Endothelial cell of umbilical vein (primary cell): Measurements from ENCODE around the gene IL6ST. TPM values are rescaled to one million over a fixed set of nuclear protein-coding genes. Genes with fewer than 3 reads are reported as not detected.

Experiments used
- BruUV-seq: library from RNA; stranded (reverse); fragments of 400-500 nt; replicated peaks from 2 replicates; lab custom pipeline; 2021; lab: Mats Ljungman, UMichigan
- CTCF ChIA-PET: fragments of 300-600, 350-600 bp; sonication (Branson Sonifier 250); formaldehyde crosslinking; loops from one replicate; lab custom pipeline; 2021; ENCODE audit warnings: antibody characterized with exemption, inconsistent platforms; lab: Charles Lee
- POLR2A ChIA-PET: fragments of 300-600, 350-600 bp; sonication (Branson Sonifier 250); formaldehyde crosslinking; loops from one replicate; lab custom pipeline; 2021; ENCODE audit warnings: antibody characterized with exemption, inconsistent platforms; lab: Charles Lee
- DNase-seq: peaks from one replicate; pipeline ENCODE4 v3.0.0-alpha.2; 2011; ENCODE audit warnings: low read depth, low spot score
- FAIRE-seq: peaks from 2 replicates; lab custom pipeline; 2011; peaks lifted over from hg19 to GRCh38; lab: Jason Lieb, UNC
- H2AFZ ChIP-seq: 2 replicates; pipeline ENCODE4 v1.6.0; 2012; ENCODE audit warnings: low read depth, low read length, control low read depth, inconsistent platforms
- H3K27ac ChIP-seq: 2 replicates; pipeline ENCODE4 v1.5.1; 2011; ENCODE audit warnings: low read depth, mild to moderate bottlenecking, control low read depth, low read length, moderate library complexity; ENCODE audit not compliant: insufficient read depth
- H3K27me3 ChIP-seq, 2 experiments: 2 replicates each; pipeline versions ENCODE4 v1.6.0 to v1.6.1; 2011; ENCODE audit warnings: low read length in 2 of 2, mixed read lengths in 1 of 2; ENCODE audit not compliant: control insufficient read depth in 2 of 2, insufficient read depth in 2 of 2
- H3K36me3 ChIP-seq, 2 experiments: 2 replicates in 1 of 2; 3 replicates in 1 of 2; pipeline ENCODE4 v1.5.1; 2011; ENCODE audit warnings: low read length in 2 of 2, mild to moderate bottlenecking in 1 of 2, moderate library complexity in 1 of 2; ENCODE audit not compliant: control insufficient read depth in 2 of 2, insufficient read depth in 2 of 2; ENCODE audit errors: extremely low read depth in 1 of 2
- H3K4me1 ChIP-seq: 3 replicates; pipeline ENCODE4 v1.5.1; 2011; ENCODE audit warnings: mild to moderate bottlenecking, low read length; ENCODE audit not compliant: control insufficient read depth, insufficient read depth; ENCODE audit errors: extremely low read depth
- H3K4me2 ChIP-seq: 2 replicates; pipeline ENCODE4 v1.6.1; 2011; ENCODE audit warnings: low read length, control low read depth, mixed read lengths; ENCODE audit not compliant: insufficient read depth
- H3K4me3 ChIP-seq, 3 experiments: fragments of 200-600 bp in 1 of 3; sonication (generic), shearing (Covaris generic) in 1 of 3; replicated peaks in 1 of 3; 2 replicates each; pipeline ENCODE4 v1.5.1; 2011 to 2016; ENCODE audit warnings: control low read depth in 3 of 3, low read length in 3 of 3, mild to moderate bottlenecking in 2 of 3, inconsistent platforms in 1 of 3, low read depth in 1 of 3, moderate library complexity in 1 of 3; ENCODE audit not compliant: insufficient read depth in 1 of 3
- H3K79me2 ChIP-seq: 2 replicates; pipeline ENCODE4 v1.6.0; 2012; ENCODE audit warnings: low read length, inconsistent platforms; ENCODE audit not compliant: control insufficient read depth, insufficient read depth
- H3K9ac ChIP-seq: replicated peaks from 2 replicates; pipeline ENCODE3; 2011; ENCODE audit warnings: low read length, control low read depth; ENCODE audit not compliant: insufficient read depth; ENCODE audit errors: extremely low read depth
- H3K9me1 ChIP-seq: replicated peaks from 3 replicates; pipeline ENCODE4 v1.6.0; 2011; ENCODE audit warnings: mild to moderate bottlenecking, low read length; ENCODE audit not compliant: control insufficient read depth, insufficient read depth; ENCODE audit errors: extremely low read depth
- H3K9me3 ChIP-seq: replicated peaks from 2 replicates; pipeline ENCODE4 v1.5.1; 2012; ENCODE audit warnings: low read length, inconsistent platforms; ENCODE audit not compliant: control insufficient read depth, insufficient read depth
- H4K20me1 ChIP-seq: replicated peaks from 2 replicates; pipeline ENCODE3; 2011; ENCODE audit warnings: mild to moderate bottlenecking, low read length; ENCODE audit not compliant: control insufficient read depth, insufficient read depth; ENCODE audit errors: extremely low read depth
- CTCF ChIP-seq, 2 donors: IDR thresholded peaks; 1 replicate in 1 of 2; 2 replicates in 1 of 2; pipeline ENCODE4 v1.5.1; 2011; ENCODE audit warnings: low read length in 2 of 2, mild to moderate bottlenecking in 2 of 2, moderate library complexity in 2 of 2, control low read depth in 1 of 2, inconsistent platforms in 1 of 2, low read depth in 1 of 2; ENCODE audit not compliant: insufficient read depth in 1 of 2; ENCODE audit errors: extremely low read depth in 1 of 2
- EZH2 ChIP-seq: IDR thresholded peaks from 2 replicates; pipeline ENCODE4 v1.6.1; 2012; ENCODE audit warnings: borderline replicate concordance, low read depth, mild to moderate bottlenecking, moderate library complexity, low read length, inconsistent platforms; ENCODE audit not compliant: severe bottlenecking
- FOS ChIP-seq: IDR thresholded peaks from 2 replicates; pipeline ENCODE4 v1.6.1; 2011; ENCODE audit warnings: mild to moderate bottlenecking, low read length, moderate library complexity, borderline replicate concordance; ENCODE audit not compliant: insufficient read depth
- GATA2 ChIP-seq: IDR thresholded peaks from 2 replicates; pipeline ENCODE4 v1.7.0; 2011; ENCODE audit warnings: low read depth, mild to moderate bottlenecking, moderate library complexity, mixed read lengths, low read length; ENCODE audit not compliant: insufficient read length, insufficient read depth
- JUN ChIP-seq: IDR thresholded peaks from 2 replicates; pipeline ENCODE4 v1.6.1; 2011; ENCODE audit warnings: borderline replicate concordance, low read depth; ENCODE audit not compliant: insufficient read length, insufficient read depth
- MAX ChIP-seq: IDR thresholded peaks from 2 replicates; pipeline ENCODE4 v1.6.1; 2011; ENCODE audit not compliant: insufficient read depth, insufficient read length
- MYC ChIP-seq: IDR thresholded peaks from one replicate; pipeline ENCODE4 v1.6.1; 2011; ENCODE audit warnings: mild to moderate bottlenecking, low read depth, low read length
- POLR2A ChIP-seq: IDR thresholded peaks from 2 replicates; pipeline ENCODE4 v1.6.1; 2012; ENCODE audit warnings: low read depth, mild to moderate bottlenecking, control low read depth, low read length
- POLR2AphosphoS5 ChIP-seq: IDR thresholded peaks from 2 replicates; pipeline ENCODE4 v1.6.1; 2012; ENCODE audit warnings: low read depth, mild to moderate bottlenecking, control low read depth, low read length, moderate library complexity; ENCODE audit not compliant: insufficient read depth
- dilution Hi-C: fragments of 300-500 bp; cut with MboI; formaldehyde crosslinking; loops from one replicate; pipeline ENCODE4 v1.15.0; 2019; ENCODE audit warnings: low sequenced_read_pairs; ENCODE audit not compliant: extremely low pct_ligation_motif_present
- intact Hi-C: fragments of 100-400 bp; cut with micrococcal nuclease; formaldehyde crosslinking; loops from one replicate; pipeline ENCODE4 v1.10.0; 2022
- polyA plus RNA-seq, 4 experiments: library from polyadenylated mRNA; depleted of rRNA in 3 of 4; stranded (reverse) in 3 of 4; unstranded in 1 of 4; fragments of >200 nt; gene quantifications; 2 replicates each; pipeline versions ENCODE4 v1.2.1 to v1.2.3, GENCODE V29; 2011 to 2012; ENCODE audit warnings: missing spikeins in 1 of 4
- total RNA-seq: library from RNA; stranded (reverse); gene quantifications from 2 replicates; pipeline ENCODE4 v1.2.3, GENCODE V29; 2021

The IL6ST gene
- total and polyA plus RNA-seq, 2 donors (not counting 3 experiments of a cell fraction or from before 2014, with no cell fraction given) = 135 to 345 TPM

DNA sequence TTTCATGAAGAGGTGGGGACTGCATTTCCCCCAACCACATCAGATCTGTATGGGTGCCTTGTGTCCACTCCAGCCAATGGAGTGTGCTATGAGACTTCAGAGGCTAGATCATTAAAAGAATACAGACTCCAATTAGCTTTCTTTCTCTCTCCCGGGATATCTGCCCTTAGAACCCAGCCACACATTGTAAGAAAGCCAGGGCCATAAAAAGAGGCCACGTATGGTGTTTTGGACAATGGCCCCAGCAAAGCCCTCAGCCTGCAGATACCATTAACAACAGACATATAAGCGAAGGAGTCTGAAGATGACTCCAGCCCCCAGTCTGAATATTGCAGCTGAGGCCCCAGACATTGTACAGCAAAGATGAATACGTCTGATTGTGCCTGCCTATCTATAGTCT, 21.5 kb downstream of the IL6ST start:
- ChIA-PET POLR2A (no interaction called here), CTCF (interaction anchor here (1.2 kb wide), 1 partner anchor 228 kb away, joined by 6 read pairs; no protein-coding TSS in a partner anchor)
- H3K79me2 ChIP-seq = peaks cover 91% of the 10 kb centered on the region
- no peak overlapping the region for H3K4me3 ChIP-seq
- H3K27ac ChIP-seq = no peak overlapping the region
- no peaks in the 10 kb centered on the region for H4K20me1 ChIP-seq
- no peaks in the 10 kb centered on the region for H3K9me1 ChIP-seq
- intact Hi-C loops (no loop called here), dilution Hi-C loops (no loop called here)
- no TSS peak for BruUV-seq
- DNase-seq = no peak
- no peaks in the 10 kb centered on the region for H3K9me3 ChIP-seq
- peaks cover 11 to 18% of the 10 kb centered on the region in 2 experiments for H3K36me3 ChIP-seq
- peaks cover 12% of the 10 kb centered on the region for H3K4me1 ChIP-seq
- no peak overlapping the region for H2AFZ ChIP-seq
- no peak overlapping the region for H3K9ac ChIP-seq
- no peak overlapping the region for H3K4me2 ChIP-seq
- no peak for TF ChIP-seq POLR2AphosphoS5
- TF ChIP-seq EZH2 = no peak
- no peak for TF ChIP-seq MYC
- no peak for TF ChIP-seq POLR2A
- TF ChIP-seq FOS = no peak
- no peak for TF ChIP-seq JUN
- TF ChIP-seq MAX = no peak
- no peak for TF ChIP-seq CTCF (IDR thresholded peaks at IDR 0.05; ENCODE audit: extremely low read depth in 1 of 2, insufficient read depth in 1 of 2, low read depth in 1 of 2, low read length in 2 of 2)
- no peak for TF ChIP-seq GATA2
- no peak for FAIRE-seq
- no peaks in the 10 kb centered on the region for H3K27me3 ChIP-seq
